ENCODE measurements around the gene PLXNA4.

The PLXNA4 gene

GRCh38 chr7:132416395-132416794 lies 159.9 kb downstream of the PLXNA4 start:
- H3K27me3 Mint-ChIP-seq = no peaks in the 10 kb centered on the region
- H3K9me3 Mint-ChIP-seq = peaks cover 8% of the 10 kb centered on the region
- H3K36me3 Mint-ChIP-seq (ENCODE audit: low read depth) = no peaks in the 10 kb centered on the region
- no peak overlapping the region for H3K27ac Mint-ChIP-seq
- no peak overlapping the region for H3K4me3 Mint-ChIP-seq
- peaks cover 4% of the 10 kb centered on the region for H3K4me1 Mint-ChIP-seq (ENCODE audit: low read depth)

GRCh38 chr7:132415259-132415658 lies 161.0 kb downstream of the PLXNA4 start:
- H3K27ac Mint-ChIP-seq = no peak overlapping the region
- peaks cover 4% of the 10 kb centered on the region for H3K4me1 Mint-ChIP-seq (ENCODE audit: low read depth)
- H3K36me3 Mint-ChIP-seq (ENCODE audit: low read depth) = no peaks in the 10 kb centered on the region
- H3K9me3 Mint-ChIP-seq = no peaks in the 10 kb centered on the region
- H3K27me3 Mint-ChIP-seq = no peaks in the 10 kb centered on the region
- no peak overlapping the region for H3K4me3 Mint-ChIP-seq

GRCh38 chr7:132414857-132415256 lies 161.4 kb downstream of the PLXNA4 start:
- no peaks in the 10 kb centered on the region for H3K36me3 Mint-ChIP-seq (ENCODE audit: low read depth)

GRCh38 chr7:132412435-132412834 lies 163.8 kb downstream of the PLXNA4 start:
- no peak overlapping the region for H3K27ac Mint-ChIP-seq
- peaks cover 4% of the 10 kb centered on the region for H3K4me1 Mint-ChIP-seq (ENCODE audit: low read depth)

More at GRCh38 chr7:132414857-132415256, 161.4 kb downstream of the PLXNA4 start:
- Mint-ChIP-seq H3K27me3 (no peaks in the 10 kb centered on the region), H3K27ac (no peak overlapping the region), H3K4me1 (ENCODE audit: low read depth) (peaks cover 4% of the 10 kb centered on the region), H3K9me3 (no peaks in the 10 kb centered on the region), H3K4me3 (no peak overlapping the region)

GRCh38 chr7:132410861-132411541 lies 165.3 kb downstream of the PLXNA4 start:
- peaks cover 4% of the 10 kb centered on the region for H3K4me1 Mint-ChIP-seq (ENCODE audit: low read depth)
- no peaks in the 10 kb centered on the region for H3K9me3 Mint-ChIP-seq
- no peaks in the 10 kb centered on the region for H3K36me3 Mint-ChIP-seq (ENCODE audit: low read depth)
- H3K4me3 Mint-ChIP-seq = no peak overlapping the region
- no peak overlapping the region for H3K27ac Mint-ChIP-seq
- no peaks in the 10 kb centered on the region for H3K27me3 Mint-ChIP-seq

More at GRCh38 chr7:132412435-132412834, 163.8 kb downstream of the PLXNA4 start:
- H3K9me3 Mint-ChIP-seq = no peaks in the 10 kb centered on the region
- no peaks in the 10 kb centered on the region for H3K36me3 Mint-ChIP-seq (ENCODE audit: low read depth)
- H3K27me3 Mint-ChIP-seq = no peaks in the 10 kb centered on the region
- no peak overlapping the region for H3K4me3 Mint-ChIP-seq

DNA sequence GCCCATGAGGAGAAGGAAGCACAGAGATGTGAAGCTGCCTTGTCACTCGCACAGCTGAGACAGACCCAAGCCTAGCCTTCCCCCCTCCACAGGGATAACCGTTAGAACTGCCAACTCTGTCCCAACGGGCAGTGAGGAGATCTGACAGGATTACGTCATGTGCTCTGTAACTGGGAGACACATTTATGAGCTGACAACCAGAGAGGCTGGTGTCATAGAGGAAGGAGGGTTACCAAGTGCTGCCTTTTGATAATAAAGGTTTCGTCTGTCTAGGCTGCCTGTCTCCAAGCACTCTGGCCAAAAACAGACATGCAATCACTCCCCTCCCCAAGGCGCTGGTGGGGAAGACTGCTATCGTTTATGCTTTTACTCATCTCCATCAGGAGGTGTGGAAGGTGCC lies 165.9 kb downstream of the PLXNA4 start:
- H3K4me3 Mint-ChIP-seq = no peak overlapping the region
- H3K4me1 Mint-ChIP-seq (ENCODE audit: low read depth) = peaks cover 4% of the 10 kb centered on the region
- H3K9me3 Mint-ChIP-seq = no peaks in the 10 kb centered on the region
- no peaks in the 10 kb centered on the region for H3K36me3 Mint-ChIP-seq (ENCODE audit: low read depth)
- H3K27ac Mint-ChIP-seq = no peak overlapping the region
- no peaks in the 10 kb centered on the region for H3K27me3 Mint-ChIP-seq

GRCh38 chr7:132407764-132408163 lies 168.5 kb downstream of the PLXNA4 start:
- H3K36me3 Mint-ChIP-seq (ENCODE audit: low read depth) = no peaks in the 10 kb centered on the region
- H3K4me3 Mint-ChIP-seq = no peak overlapping the region
- no peak overlapping the region for H3K27ac Mint-ChIP-seq
- H3K9me3 Mint-ChIP-seq = no peaks in the 10 kb centered on the region
- peaks cover 4% of the 10 kb centered on the region for H3K4me1 Mint-ChIP-seq (ENCODE audit: low read depth)
- H3K27me3 Mint-ChIP-seq = no peaks in the 10 kb centered on the region

- Mint-ChIP-seq H3K27me3 (no peaks in the 10 kb centered on the region), H3K9me3 (peaks cover 4% of the 10 kb centered on the region), H3K4me1 (ENCODE audit: low read depth) (no peaks in the 10 kb centered on the region), H3K27ac (no peak overlapping the region), H3K4me3 (no peak overlapping the region), H3K36me3 (ENCODE audit: low read depth) (no peaks in the 10 kb centered on the region)
These were observed 170.2 kb downstream of the PLXNA4 start for GRCh38 chr7:132406039-132406438.

- Mint-ChIP-seq H3K4me3 (no peak overlapping the region), H3K9me3 (peaks cover 4% of the 10 kb centered on the region), H3K27me3 (no peaks in the 10 kb centered on the region), H3K36me3 (ENCODE audit: low read depth) (no peaks in the 10 kb centered on the region), H3K4me1 (ENCODE audit: low read depth) (no peaks in the 10 kb centered on the region), H3K27ac (no peak overlapping the region)
These were observed 172.0 kb downstream of the PLXNA4 start for GRCh38 chr7:132404261-132404660.

DNA sequence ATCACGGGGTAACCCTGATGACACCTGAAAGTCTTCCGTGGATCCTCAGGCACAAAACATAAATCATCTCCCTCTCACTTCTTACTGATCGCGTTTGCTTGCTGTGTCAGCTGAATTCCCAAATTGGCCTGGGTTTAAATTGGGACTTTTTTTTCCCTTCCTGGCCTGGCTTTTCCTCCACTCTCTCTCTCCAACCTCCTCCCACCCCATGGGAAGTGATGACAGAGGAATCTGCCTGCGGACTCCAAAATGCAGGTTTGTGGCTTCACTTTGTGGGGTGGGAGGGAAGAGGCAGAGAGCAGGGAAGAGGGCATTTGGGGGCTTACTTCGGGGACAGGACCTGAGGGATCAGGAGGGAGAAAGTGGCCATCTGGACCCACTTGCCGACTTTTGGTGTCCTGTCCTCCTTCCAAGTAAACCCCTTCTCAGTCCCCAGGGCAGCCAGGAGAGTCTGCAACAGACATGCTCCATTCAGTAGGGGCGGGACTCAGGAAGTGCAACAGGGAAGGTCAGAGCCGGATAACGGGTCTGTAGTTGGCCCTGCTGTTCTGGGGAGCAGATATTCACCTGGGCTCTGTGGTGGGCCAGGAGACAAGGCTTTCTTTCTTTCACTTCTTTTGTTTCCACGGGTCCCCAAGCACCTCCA lies 172.7 kb downstream of the PLXNA4 start:
- H3K4me1 Mint-ChIP-seq (ENCODE audit: low read depth) = no peaks in the 10 kb centered on the region
- H3K27me3 Mint-ChIP-seq = no peaks in the 10 kb centered on the region

DNA sequence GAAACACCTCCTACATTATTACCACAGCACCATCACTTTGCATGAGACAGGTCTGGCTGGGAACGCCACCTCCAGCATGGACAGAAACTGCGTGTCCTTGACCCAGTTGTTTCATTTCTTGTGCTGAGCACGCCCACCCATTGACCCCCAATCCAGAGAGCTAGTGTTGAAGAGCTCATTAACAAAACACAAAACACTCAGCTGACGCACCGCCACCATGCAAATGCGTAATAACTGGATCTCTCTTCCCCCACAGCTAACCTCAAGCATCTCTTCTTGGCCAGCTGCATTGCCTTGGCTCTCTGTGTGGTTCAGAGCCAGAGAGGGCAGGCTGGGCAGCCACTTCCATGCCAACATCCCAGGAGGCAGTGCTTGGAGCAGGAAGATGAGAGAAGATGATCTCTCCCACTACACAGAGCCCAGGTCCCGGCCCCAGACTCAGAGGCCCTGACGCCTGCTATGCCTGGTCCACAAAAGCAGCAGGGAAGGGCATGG lies 173.5 kb downstream of the PLXNA4 start:
- H3K27me3 Mint-ChIP-seq = no peaks in the 10 kb centered on the region
- no peaks in the 10 kb centered on the region for H3K4me1 Mint-ChIP-seq (ENCODE audit: low read depth)
- H3K9me3 Mint-ChIP-seq = peaks cover 4% of the 10 kb centered on the region
- no peak overlapping the region for H3K4me3 Mint-ChIP-seq
- H3K36me3 Mint-ChIP-seq (ENCODE audit: low read depth) = no peaks in the 10 kb centered on the region
- H3K27ac Mint-ChIP-seq = no peak overlapping the region

More for the DNA sequence above, 172.7 kb downstream of the PLXNA4 start:
- no peaks in the 10 kb centered on the region for H3K36me3 Mint-ChIP-seq (ENCODE audit: low read depth)
- H3K4me3 Mint-ChIP-seq = no peak overlapping the region
- peaks cover 4% of the 10 kb centered on the region for H3K9me3 Mint-ChIP-seq
- no peak overlapping the region for H3K27ac Mint-ChIP-seq

GRCh38 chr7:132402096-132402495 lies 174.2 kb downstream of the PLXNA4 start:
- Mint-ChIP-seq H3K4me1 (ENCODE audit: low read depth) (no peaks in the 10 kb centered on the region), H3K9me3 (peaks cover 4% of the 10 kb centered on the region), H3K27ac (no peak overlapping the region), H3K27me3 (no peaks in the 10 kb centered on the region), H3K36me3 (ENCODE audit: low read depth) (no peaks in the 10 kb centered on the region), H3K4me3 (no peak overlapping the region)

- no peaks in the 10 kb centered on the region for H3K4me1 Mint-ChIP-seq (ENCODE audit: low read depth)
These were observed 175.6 kb downstream of the PLXNA4 start for GRCh38 chr7:132400561-132401142.

DNA sequence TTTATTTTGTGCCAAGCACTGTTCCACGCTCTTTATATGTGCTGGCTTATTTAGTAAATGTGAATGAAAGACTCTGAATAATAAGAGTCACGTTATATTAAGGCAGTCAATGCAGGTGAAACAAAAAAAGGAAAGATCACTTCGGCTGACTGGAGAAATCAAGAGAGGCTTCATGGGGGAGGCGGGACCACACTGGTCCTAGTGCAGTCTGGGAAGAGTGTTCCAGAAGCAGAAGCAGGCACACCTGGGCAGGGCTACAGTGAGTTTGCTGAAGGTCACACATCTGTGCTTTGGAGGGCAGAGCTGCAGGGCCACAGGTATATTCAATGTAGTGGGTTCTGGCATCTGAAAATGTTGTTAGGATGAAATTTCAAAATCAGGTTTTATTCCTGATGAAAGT lies 176.9 kb downstream of the PLXNA4 start:
- H3K27me3 Mint-ChIP-seq = no peaks in the 10 kb centered on the region
- H3K27ac Mint-ChIP-seq = no peak overlapping the region
- H3K36me3 Mint-ChIP-seq (ENCODE audit: low read depth) = no peaks in the 10 kb centered on the region
- H3K4me3 Mint-ChIP-seq = no peak overlapping the region
- H3K4me1 Mint-ChIP-seq (ENCODE audit: low read depth) = no peaks in the 10 kb centered on the region
- H3K9me3 Mint-ChIP-seq = peaks cover 4% of the 10 kb centered on the region

More at GRCh38 chr7:132400561-132401142, 175.6 kb downstream of the PLXNA4 start:
- Mint-ChIP-seq H3K9me3 (peaks cover 4% of the 10 kb centered on the region), H3K27me3 (no peaks in the 10 kb centered on the region), H3K36me3 (ENCODE audit: low read depth) (no peaks in the 10 kb centered on the region), H3K4me3 (no peak overlapping the region), H3K27ac (no peak overlapping the region)

- H3K9me3 Mint-ChIP-seq = peaks cover 4% of the 10 kb centered on the region
- no peaks in the 10 kb centered on the region for H3K4me1 Mint-ChIP-seq (ENCODE audit: low read depth)
- no peak overlapping the region for H3K4me3 Mint-ChIP-seq
- no peaks in the 10 kb centered on the region for H3K27me3 Mint-ChIP-seq
- H3K27ac Mint-ChIP-seq = no peak overlapping the region
- H3K36me3 Mint-ChIP-seq (ENCODE audit: low read depth) = no peaks in the 10 kb centered on the region
These were observed 177.9 kb downstream of the PLXNA4 start for GRCh38 chr7:132398253-132398925.

Measured in stimulated activated naive CD8-positive, alpha-beta T cell treated with anti-CD3 and anti-CD28 coated beads, Interleukin-15, Interleukin-2, amounts not matched to agents 100 ng/mL and 50 ng/mL, for 24 hours (primary cell).